Measurements from ENCODE around the gene CPT1A. TPM values are rescaled to one million over a fixed set of nuclear protein-coding genes. Genes with fewer than 3 reads are reported as not detected.

CPT1A gene
- total and polyA plus RNA-seq, 4 donors: 22.9 to 32.7 (median 30.2) TPM

- Histone ChIP-seq H3K9me3 (ENCODE audit: control insufficient read depth, insufficient read depth, low read length) (no peaks in the 10 kb centered on the region), H3K36me3 (ENCODE audit: control insufficient read depth, insufficient read depth, low read length) (peaks cover 45% of the 10 kb centered on the region), H3K27ac (ENCODE audit: low read depth, low read length) (no peak overlapping the region), H3K4me1 (ENCODE audit: control insufficient read depth, insufficient read depth, low read length) (no peaks in the 10 kb centered on the region), H3K27me3 (ENCODE audit: control insufficient read depth, insufficient read depth, low read length) (no peaks in the 10 kb centered on the region), H3K4me3 (ENCODE audit: low read depth, low read length) (no peak overlapping the region)
- WGBS (ENCODE audit: insufficient coverage): 90% methylated on average over 15 of the region's 16 CpGs
- DNase-seq (ENCODE audit: low read depth in 4 of 6, low spot score in 6 of 6): no peak
Observed at GRCh38 chr11:68783216-68783821, 58.4 kb downstream of the CPT1A start.

GRCh38 chr11:68782711-68783110, 59.0 kb downstream of the CPT1A start:
- peaks cover 43% of the 10 kb centered on the region for H3K36me3 ChIP-seq (ENCODE audit: control insufficient read depth, insufficient read depth, low read length)

DNA sequence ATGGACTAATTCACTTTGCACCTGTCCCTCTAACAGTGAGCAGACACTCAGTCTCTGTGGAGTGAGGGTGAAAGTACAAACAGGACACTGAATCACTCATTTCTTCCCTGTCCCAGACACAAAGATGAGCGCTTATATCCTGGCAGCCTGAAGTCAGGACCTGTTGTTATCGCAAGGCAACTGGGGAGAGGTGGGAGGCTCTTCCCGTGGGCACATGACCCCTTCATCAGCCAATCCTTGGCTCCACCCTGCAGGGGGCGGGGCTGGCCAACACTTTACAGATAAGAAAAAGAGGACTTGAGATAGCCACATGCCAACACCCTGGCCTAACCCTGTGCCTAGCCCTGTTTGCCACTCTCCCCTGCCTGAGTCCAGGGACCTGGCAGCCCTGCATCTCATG, 60.9 kb downstream of the CPT1A start:
- no peaks in the 10 kb centered on the region for H3K27me3 ChIP-seq (ENCODE audit: control insufficient read depth, insufficient read depth, low read length)
- no peaks in the 10 kb centered on the region for H3K4me1 ChIP-seq (ENCODE audit: control insufficient read depth, insufficient read depth, low read length)
- H3K4me3 ChIP-seq (ENCODE audit: low read depth, low read length): no peak overlapping the region
- H3K9me3 ChIP-seq (ENCODE audit: control insufficient read depth, insufficient read depth, low read length): no peaks in the 10 kb centered on the region
- H3K36me3 ChIP-seq (ENCODE audit: control insufficient read depth, insufficient read depth, low read length): peaks cover 43% of the 10 kb centered on the region
- H3K27ac ChIP-seq (ENCODE audit: low read depth, low read length): no peak overlapping the region
- WGBS (ENCODE audit: insufficient coverage): no CpG with 5 or more reads among the region's 4 CpGs
- DNase-seq (ENCODE audit: low read depth in 4 of 6, low spot score in 6 of 6): no peak

More at GRCh38 chr11:68782711-68783110, 59.0 kb downstream of the CPT1A start:
- H3K4me3 ChIP-seq (ENCODE audit: low read depth, low read length): no peak overlapping the region
- no peaks in the 10 kb centered on the region for H3K9me3 ChIP-seq (ENCODE audit: control insufficient read depth, insufficient read depth, low read length)
- H3K27me3 ChIP-seq (ENCODE audit: control insufficient read depth, insufficient read depth, low read length): no peaks in the 10 kb centered on the region
- DNase-seq (ENCODE audit: low read depth in 4 of 6, low spot score in 6 of 6): no peak
- H3K4me1 ChIP-seq (ENCODE audit: control insufficient read depth, insufficient read depth, low read length): no peaks in the 10 kb centered on the region
- 93% methylated on average over 26 of the region's 26 CpGs for WGBS (ENCODE audit: insufficient coverage)
- H3K27ac ChIP-seq (ENCODE audit: low read depth, low read length): no peak overlapping the region

DNA sequence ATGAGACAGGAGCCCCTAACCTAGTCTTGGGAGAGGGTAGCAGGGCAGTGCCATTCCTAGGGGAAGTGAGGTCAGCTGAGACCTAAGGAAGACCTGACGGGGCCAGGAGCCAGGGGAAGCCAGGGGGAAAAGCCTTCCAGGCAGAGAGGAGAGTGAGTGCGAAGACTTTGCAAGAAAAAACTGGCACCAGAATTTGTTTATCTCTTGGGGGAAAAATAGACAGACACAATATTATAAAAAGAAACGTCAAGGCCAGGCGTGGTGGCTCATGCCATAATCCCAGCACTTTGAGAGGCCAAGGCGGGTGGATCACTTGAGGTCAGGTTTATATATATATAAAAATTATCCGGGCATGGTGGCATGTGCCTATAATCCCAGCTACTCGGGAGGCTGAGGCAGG, 63.5 kb downstream of the CPT1A start:
- H3K27me3 ChIP-seq (ENCODE audit: control insufficient read depth, insufficient read depth, low read length): no peaks in the 10 kb centered on the region
- no peaks in the 10 kb centered on the region for H3K9me3 ChIP-seq (ENCODE audit: control insufficient read depth, insufficient read depth, low read length)
- peaks cover 40% of the 10 kb centered on the region for H3K36me3 ChIP-seq (ENCODE audit: control insufficient read depth, insufficient read depth, low read length)
- no peak overlapping the region for H3K4me3 ChIP-seq (ENCODE audit: low read depth, low read length)
- H3K4me1 ChIP-seq (ENCODE audit: control insufficient read depth, insufficient read depth, low read length): no peaks in the 10 kb centered on the region
- no peak for DNase-seq (ENCODE audit: low read depth in 4 of 6, low spot score in 6 of 6)
- no peak overlapping the region for H3K27ac ChIP-seq (ENCODE audit: low read depth, low read length)
- WGBS (ENCODE audit: insufficient coverage): 100% methylated on average over 4 of the region's 7 CpGs

DNA sequence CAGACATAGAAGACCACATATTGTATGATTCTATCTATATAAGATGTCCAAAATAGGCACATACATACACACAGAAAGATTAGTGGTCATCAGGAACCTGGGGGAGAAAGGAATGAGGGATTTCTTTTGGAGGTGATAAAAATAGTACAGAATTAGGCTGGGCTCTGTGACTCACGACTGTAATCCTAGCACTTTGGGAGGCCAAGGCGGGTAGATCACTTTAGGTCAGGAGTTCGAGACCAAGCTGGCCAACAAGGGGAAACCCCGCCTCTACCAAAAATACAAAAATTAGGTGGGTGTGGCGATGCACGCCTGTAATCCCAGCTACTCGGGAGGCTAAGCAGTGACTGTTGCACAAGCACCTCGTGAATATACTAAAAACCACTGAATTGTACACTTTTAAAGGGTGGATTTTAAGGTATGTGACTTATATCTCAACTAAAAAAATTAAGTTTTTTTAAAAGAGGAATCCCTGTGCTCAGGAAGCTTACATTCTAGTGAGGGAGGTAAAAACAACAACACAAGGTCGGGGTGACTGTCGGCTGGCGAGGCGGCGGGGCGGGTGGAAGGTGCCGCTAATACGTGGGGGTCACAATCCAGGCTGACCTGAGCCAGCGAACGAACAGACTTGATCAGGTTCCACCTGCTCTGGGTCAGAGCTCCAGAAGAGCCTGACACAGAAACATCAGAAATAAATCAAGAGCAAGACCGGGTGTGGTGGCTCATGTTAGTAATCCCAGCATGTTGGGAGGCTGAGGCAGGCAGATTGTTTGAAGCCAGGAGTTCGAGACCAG, 65.1 kb downstream of the CPT1A start:
- peaks cover 33% of the 10 kb centered on the region for H3K36me3 ChIP-seq (ENCODE audit: control insufficient read depth, insufficient read depth, low read length)
- 92% methylated on average over 13 of the region's 20 CpGs for WGBS (ENCODE audit: insufficient coverage)
- no peak overlapping the region for H3K4me3 ChIP-seq (ENCODE audit: low read depth, low read length)
- no peaks in the 10 kb centered on the region for H3K27me3 ChIP-seq (ENCODE audit: control insufficient read depth, insufficient read depth, low read length)
- no peaks in the 10 kb centered on the region for H3K4me1 ChIP-seq (ENCODE audit: control insufficient read depth, insufficient read depth, low read length)
- H3K27ac ChIP-seq (ENCODE audit: low read depth, low read length): no peak overlapping the region
- no peak for DNase-seq (ENCODE audit: low read depth in 4 of 6, low spot score in 6 of 6)
- no peaks in the 10 kb centered on the region for H3K9me3 ChIP-seq (ENCODE audit: control insufficient read depth, insufficient read depth, low read length)

GRCh38 chr11:68775951-68776388, 65.7 kb downstream of the CPT1A start:
- Histone ChIP-seq H3K27ac (ENCODE audit: low read depth, low read length) (no peak overlapping the region), H3K27me3 (ENCODE audit: control insufficient read depth, insufficient read depth, low read length) (no peaks in the 10 kb centered on the region), H3K4me3 (ENCODE audit: low read depth, low read length) (no peak overlapping the region), H3K36me3 (ENCODE audit: control insufficient read depth, insufficient read depth, low read length) (peaks cover 31% of the 10 kb centered on the region), H3K9me3 (ENCODE audit: control insufficient read depth, insufficient read depth, low read length) (no peaks in the 10 kb centered on the region), H3K4me1 (ENCODE audit: control insufficient read depth, insufficient read depth, low read length) (no peaks in the 10 kb centered on the region)
- no peak for DNase-seq (ENCODE audit: low read depth in 4 of 6, low spot score in 6 of 6)
- 100% methylated on average over 3 of the region's 4 CpGs for WGBS (ENCODE audit: insufficient coverage)

DNA sequence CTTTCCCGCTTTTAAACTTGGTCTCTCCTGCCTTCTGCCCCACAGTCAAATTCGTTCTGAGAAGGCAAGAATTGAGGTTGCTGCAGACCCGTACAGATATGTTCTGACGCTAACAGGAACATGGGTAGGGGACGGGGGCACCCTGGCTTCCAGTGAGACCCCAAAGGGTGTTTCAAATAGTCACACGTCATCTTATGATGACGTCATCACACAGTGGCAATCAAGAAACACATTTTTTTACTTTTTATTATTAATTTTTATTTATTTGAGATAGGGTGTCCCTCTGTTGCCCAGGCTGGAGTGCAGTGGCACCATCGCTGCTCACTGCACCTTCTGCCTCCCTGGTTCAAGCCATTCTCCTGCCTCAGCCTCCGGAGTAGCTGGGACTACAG, 67.5 kb downstream of the CPT1A start:
- Histone ChIP-seq H3K27ac (ENCODE audit: low read depth, low read length) (no peak overlapping the region), H3K9me3 (ENCODE audit: control insufficient read depth, insufficient read depth, low read length) (no peaks in the 10 kb centered on the region), H3K4me3 (ENCODE audit: low read depth, low read length) (no peak overlapping the region), H3K4me1 (ENCODE audit: control insufficient read depth, insufficient read depth, low read length) (no peaks in the 10 kb centered on the region), H3K27me3 (ENCODE audit: control insufficient read depth, insufficient read depth, low read length) (no peaks in the 10 kb centered on the region), H3K36me3 (ENCODE audit: control insufficient read depth, insufficient read depth, low read length) (peaks cover 26% of the 10 kb centered on the region)
- WGBS (ENCODE audit: insufficient coverage): 91% methylated on average over 7 of the region's 9 CpGs
- DNase-seq (ENCODE audit: low read depth in 4 of 6, low spot score in 6 of 6): no peak

DNA sequence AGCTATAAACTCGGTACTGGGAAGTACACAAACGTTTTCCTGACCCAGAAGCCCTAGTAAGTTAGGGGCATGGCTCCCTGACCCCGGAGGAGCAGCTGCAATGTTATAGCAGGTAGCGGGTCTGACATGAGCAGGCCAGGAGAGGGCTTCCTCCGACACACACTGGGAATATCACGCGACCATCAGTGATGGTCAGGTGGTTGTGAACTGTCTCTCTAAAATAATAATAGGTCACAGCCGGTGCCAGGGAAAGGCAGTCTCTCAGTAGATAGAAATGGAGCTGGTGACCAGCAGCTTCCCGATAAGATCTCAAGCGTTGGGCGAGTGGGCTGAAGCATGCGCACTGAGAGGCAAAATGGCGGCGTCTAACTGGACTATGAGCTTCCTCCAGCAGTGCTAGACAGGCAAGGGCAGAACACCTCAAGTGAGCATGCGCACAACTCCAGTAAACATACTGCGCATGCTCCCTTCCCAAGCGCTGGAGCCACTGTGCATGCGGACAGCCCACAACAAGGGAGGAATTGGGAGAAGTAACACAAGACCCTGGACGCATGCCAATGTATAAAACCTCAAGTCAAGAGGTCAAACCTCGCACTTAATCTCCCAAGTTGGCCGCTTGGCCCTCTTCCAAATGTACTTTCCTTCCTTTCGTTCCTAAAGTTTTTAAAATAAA, 68.1 kb downstream of the CPT1A start:
- Histone ChIP-seq H3K36me3 (ENCODE audit: control insufficient read depth, insufficient read depth, low read length) (peaks cover 24% of the 10 kb centered on the region), H3K9me3 (ENCODE audit: control insufficient read depth, insufficient read depth, low read length) (no peaks in the 10 kb centered on the region), H3K4me3 (ENCODE audit: low read depth, low read length) (no peak overlapping the region), H3K27ac (ENCODE audit: low read depth, low read length) (no peak overlapping the region), H3K27me3 (ENCODE audit: control insufficient read depth, insufficient read depth, low read length) (no peaks in the 10 kb centered on the region), H3K4me1 (ENCODE audit: control insufficient read depth, insufficient read depth, low read length) (no peaks in the 10 kb centered on the region)
- 86% methylated on average over 20 of the region's 22 CpGs for WGBS (ENCODE audit: insufficient coverage)
- DNase-seq (ENCODE audit: low read depth in 4 of 6, low spot score in 6 of 6): no peak

GRCh38 chr11:68772936-68773335, 68.8 kb downstream of the CPT1A start:
- H3K27me3 ChIP-seq (ENCODE audit: control insufficient read depth, insufficient read depth, low read length): no peaks in the 10 kb centered on the region
- WGBS (ENCODE audit: insufficient coverage): 87% methylated on average over 19 of the region's 20 CpGs
- H3K9me3 ChIP-seq (ENCODE audit: control insufficient read depth, insufficient read depth, low read length): no peaks in the 10 kb centered on the region
- DNase-seq (ENCODE audit: low read depth in 4 of 6, low spot score in 6 of 6): no peak
- H3K27ac ChIP-seq (ENCODE audit: low read depth, low read length): no peak overlapping the region
- no peaks in the 10 kb centered on the region for H3K4me1 ChIP-seq (ENCODE audit: control insufficient read depth, insufficient read depth, low read length)
- peaks cover 27% of the 10 kb centered on the region for H3K36me3 ChIP-seq (ENCODE audit: control insufficient read depth, insufficient read depth, low read length)
- H3K4me3 ChIP-seq (ENCODE audit: low read depth, low read length): no peak overlapping the region

Measured in spinal cord (tissue), 10 donors.